RWPE2 (cell line): Measurements from ENCODE around the gene PMEPA1.
A peak's percentile ranks its signal among the peaks of the same experiment; 100 is the strongest.

Experiments
- ATAC-seq: fragments of 200-7000 bp; cut with Tn5 transposase; 3 replicates; pipeline ENCODE4 v1.9.1; 2021; ENCODE audit warnings: low read depth
- DNase-seq: peaks from one replicate; pipeline ENCODE4 v3.0.0-alpha.2; 2020; ENCODE audit warnings: low spot score
- H3K27ac ChIP-seq: fragments of 450-650 bp; 2 replicates; pipeline ENCODE4 v1.5.1; 2017; ENCODE audit warnings: mild to moderate bottlenecking; ENCODE audit not compliant: poor library complexity, severe bottlenecking
- H3K27me3 ChIP-seq: fragments of 250-450 bp; sonication (Bioruptor Pico); 2 replicates; pipeline ENCODE4 v1.5.1; 2021; ENCODE audit warnings: mild to moderate bottlenecking, moderate library complexity; ENCODE audit not compliant: insufficient read depth, poor library complexity, severe bottlenecking
- H3K36me3 ChIP-seq: fragments of 250-450 bp; sonication (Bioruptor Pico); 2 replicates; pipeline ENCODE4 v1.5.1; 2020; ENCODE audit warnings: low read depth, mild to moderate bottlenecking, moderate library complexity
- H3K4me1 ChIP-seq: fragments of 250-450 bp; sonication (Bioruptor Pico); 2 replicates; pipeline ENCODE4 v1.5.1; 2021; ENCODE audit warnings: mild to moderate bottlenecking, moderate library complexity; ENCODE audit not compliant: insufficient read depth, poor library complexity, severe bottlenecking
- H3K4me3 ChIP-seq: fragments of 250-450 bp; sonication (Bioruptor Pico); 2 replicates; pipeline ENCODE4 v1.5.1; 2021; ENCODE audit warnings: mild to moderate bottlenecking, moderate library complexity; ENCODE audit not compliant: severe bottlenecking
- H3K9me3 ChIP-seq: fragments of 250-450 bp; sonication (Bioruptor Pico); 2 replicates; pipeline ENCODE4 v1.5.1; 2021; ENCODE audit warnings: mild to moderate bottlenecking, moderate library complexity; ENCODE audit not compliant: severe bottlenecking
- TF ChIP-seq, protein P1 (sequence below): fragments of 450-650 bp; IDR thresholded peaks from one replicate; pipeline ENCODE4 v1.5.1; 2017; ENCODE audit warnings: mild to moderate bottlenecking, moderate library complexity; ENCODE audit not compliant: poor library complexity, severe bottlenecking

Gene PMEPA1

DNA sequence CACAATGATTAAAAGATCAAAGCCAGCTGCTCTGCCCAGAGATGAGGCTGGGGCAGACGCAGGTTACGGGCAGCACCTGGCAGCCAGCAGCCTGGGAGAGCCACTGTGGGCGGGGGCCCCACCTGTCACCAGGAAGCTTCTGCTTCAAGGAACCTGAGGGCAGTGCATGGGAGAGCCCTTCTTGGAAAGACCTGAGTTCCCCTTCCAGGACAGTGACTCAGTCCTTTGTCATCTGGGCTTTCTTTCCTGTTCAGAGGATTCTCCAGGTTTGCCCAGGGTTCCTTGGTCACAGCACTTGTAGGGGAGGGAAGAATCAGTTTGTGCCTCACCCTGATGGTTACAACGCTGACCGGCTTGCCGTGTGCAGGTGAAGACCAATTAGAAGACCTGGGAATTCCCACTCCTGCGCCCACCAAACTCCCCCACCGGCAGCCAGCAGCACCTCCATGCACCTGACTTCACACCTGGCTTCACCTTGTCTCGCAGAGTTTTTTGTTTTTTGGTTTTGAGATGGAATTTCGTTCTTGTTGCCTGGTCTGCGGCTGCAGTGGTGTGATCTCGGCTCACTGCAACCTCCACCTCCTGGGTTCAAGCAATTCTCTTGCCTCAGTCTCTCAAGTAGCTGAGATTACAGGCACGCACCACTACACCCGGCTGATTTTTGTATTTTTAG lies 91.6 kb downstream of the PMEPA1 start:
- peaks cover 39% of the 10 kb centered on the region for H3K4me1 ChIP-seq
- no peaks in the 10 kb centered on the region for H3K9me3 ChIP-seq
- TF ChIP-seq, protein P1, sequence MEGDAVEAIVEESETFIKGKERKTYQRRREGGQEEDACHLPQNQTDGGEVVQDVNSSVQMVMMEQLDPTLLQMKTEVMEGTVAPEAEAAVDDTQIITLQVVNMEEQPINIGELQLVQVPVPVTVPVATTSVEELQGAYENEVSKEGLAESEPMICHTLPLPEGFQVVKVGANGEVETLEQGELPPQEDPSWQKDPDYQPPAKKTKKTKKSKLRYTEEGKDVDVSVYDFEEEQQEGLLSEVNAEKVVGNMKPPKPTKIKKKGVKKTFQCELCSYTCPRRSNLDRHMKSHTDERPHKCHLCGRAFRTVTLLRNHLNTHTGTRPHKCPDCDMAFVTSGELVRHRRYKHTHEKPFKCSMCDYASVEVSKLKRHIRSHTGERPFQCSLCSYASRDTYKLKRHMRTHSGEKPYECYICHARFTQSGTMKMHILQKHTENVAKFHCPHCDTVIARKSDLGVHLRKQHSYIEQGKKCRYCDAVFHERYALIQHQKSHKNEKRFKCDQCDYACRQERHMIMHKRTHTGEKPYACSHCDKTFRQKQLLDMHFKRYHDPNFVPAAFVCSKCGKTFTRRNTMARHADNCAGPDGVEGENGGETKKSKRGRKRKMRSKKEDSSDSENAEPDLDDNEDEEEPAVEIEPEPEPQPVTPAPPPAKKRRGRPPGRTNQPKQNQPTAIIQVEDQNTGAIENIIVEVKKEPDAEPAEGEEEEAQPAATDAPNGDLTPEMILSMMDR, result no peak
- no peak overlapping the region for H3K4me3 ChIP-seq
- ATAC-seq (peak; percentile 65), DNase-seq (peak; percentile 91)
- H3K36me3 ChIP-seq, result no peaks in the 10 kb centered on the region
- no peak overlapping the region for H3K27ac ChIP-seq
- no peaks in the 10 kb centered on the region for H3K27me3 ChIP-seq

DNA sequence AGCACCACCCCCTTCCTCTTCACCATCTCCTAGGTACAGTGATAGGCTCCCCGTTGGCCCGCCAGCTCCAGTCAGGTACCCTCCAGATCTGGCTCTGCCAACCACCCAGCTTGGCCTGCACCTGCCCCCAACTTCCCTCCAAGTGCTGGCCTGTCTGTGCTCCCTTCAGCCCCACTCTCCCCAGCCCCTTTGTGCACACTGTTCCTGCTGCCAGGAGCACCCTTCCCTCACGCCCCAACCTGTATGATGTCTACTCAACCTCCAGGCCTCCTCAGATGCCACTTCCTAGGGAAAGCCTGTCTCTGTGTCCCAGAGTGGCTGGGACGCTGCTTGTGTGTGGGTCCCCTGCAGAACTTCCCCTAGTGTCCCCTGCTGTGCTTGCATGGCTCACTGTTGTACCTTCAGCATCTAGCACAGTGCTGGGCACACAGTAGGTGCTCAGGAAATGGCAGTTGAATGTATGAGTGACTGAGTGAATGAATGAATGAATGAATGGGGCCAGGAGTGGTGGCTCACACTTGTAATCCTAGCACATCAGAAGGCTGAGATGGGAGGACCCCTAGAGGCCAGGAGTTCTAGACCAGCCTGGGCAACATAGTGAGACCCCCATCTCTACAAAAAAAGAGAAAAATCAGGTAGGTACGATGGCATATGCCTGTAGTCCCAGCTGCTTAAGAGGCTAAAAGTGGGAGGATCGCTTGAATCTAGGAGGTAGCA lies 92.6 kb downstream of the PMEPA1 start:
- DNase-seq (peak; percentile 74), ATAC-seq (no peak)
- peaks cover 33% of the 10 kb centered on the region for H3K4me1 ChIP-seq
- TF ChIP-seq, protein P1, result no peak
- no peaks in the 10 kb centered on the region for H3K36me3 ChIP-seq
- no peaks in the 10 kb centered on the region for H3K27me3 ChIP-seq
- H3K4me3 ChIP-seq, result no peak overlapping the region
- H3K9me3 ChIP-seq, result no peaks in the 10 kb centered on the region
- H3K27ac ChIP-seq, result no peak overlapping the region

DNA sequence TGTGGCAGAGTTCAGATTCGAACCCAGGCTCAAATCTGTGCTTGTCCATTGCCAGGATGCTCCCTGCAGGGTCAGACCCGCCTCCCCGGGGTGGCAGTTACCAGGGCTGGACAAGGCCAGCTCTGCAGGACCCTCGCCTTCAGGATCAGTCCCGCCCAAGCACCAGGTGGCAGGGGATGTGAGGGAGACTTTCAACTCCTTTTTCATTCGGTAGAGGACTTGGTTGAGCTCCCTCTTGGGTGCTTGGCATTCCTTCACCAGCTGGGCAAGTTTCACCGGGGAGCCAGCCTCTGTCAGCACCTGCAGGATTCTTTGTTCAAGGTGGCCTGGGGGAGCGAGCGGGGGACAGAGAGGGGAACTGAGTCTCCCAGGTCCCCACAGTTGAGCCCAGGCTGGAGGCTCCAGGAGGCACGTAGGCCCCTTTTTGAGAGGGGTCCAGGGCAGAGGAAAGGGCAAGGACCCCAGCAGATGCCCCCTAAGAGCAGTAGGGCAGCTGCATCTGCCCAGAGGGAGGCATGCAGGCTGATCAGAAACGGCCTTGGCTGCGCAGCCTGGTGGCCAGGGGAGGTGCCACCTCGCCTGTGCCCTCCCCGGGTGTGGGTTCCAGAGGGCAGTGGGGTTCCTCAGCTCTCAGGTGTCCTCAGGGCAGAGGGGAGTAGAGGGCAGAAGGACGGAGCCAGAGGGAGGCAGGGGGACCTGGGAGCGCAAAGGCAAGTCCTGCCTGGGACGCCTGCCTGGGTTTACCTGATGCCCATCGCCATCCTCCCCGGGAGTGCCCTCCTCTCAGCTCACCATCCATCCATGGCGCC lies 93.5 kb downstream of the PMEPA1 start:
- no peak for ATAC-seq
- peak; percentile 84 for DNase-seq
- Histone ChIP-seq H3K4me1 (peaks cover 25% of the 10 kb centered on the region), H3K36me3 (no peaks in the 10 kb centered on the region), H3K27ac (no peak overlapping the region), H3K4me3 (no peak overlapping the region), H3K9me3 (no peaks in the 10 kb centered on the region), H3K27me3 (no peaks in the 10 kb centered on the region)
- TF ChIP-seq, protein P1, result no peak

DNA sequence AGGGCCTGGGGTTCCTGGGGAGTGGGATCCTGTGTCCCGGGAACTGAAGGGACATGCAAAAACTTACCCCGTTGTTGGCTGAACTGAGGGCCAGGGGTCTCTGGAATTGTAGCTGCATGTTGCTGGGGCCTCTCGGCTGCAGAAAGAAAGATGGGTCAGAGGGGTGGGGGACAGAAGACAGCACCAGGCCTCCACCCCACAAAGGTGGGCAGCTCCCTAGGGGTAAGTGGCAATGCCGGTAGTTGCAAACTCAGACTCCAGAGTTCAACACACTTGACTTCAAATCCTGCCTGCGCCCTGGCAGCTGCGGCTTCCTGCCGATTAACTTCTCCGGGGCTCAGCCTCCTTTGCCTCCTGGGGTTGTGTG lies 94.4 kb downstream of the PMEPA1 start:
- H3K4me1 ChIP-seq, result peaks cover 15% of the 10 kb centered on the region
- H3K27me3 ChIP-seq, result no peaks in the 10 kb centered on the region
- ATAC-seq (no peak), DNase-seq (peak; percentile 76)
- H3K36me3 ChIP-seq, result no peaks in the 10 kb centered on the region
- H3K4me3 ChIP-seq, result no peak overlapping the region
- H3K27ac ChIP-seq, result no peak overlapping the region
- TF ChIP-seq, protein P1, result no peak
- no peaks in the 10 kb centered on the region for H3K9me3 ChIP-seq
